Astrocyte of the cerebellum (primary cell): ENCODE data around the gene GIPR.

Experiments
- DNase-seq: peaks from one replicate; pipeline ENCODE4 v3.0.0-alpha.2; 2011; ENCODE audit warnings: low read depth
- H3K4me3 ChIP-seq: 2 replicates; pipeline ENCODE4 v1.5.1; 2011; ENCODE audit warnings: mild to moderate bottlenecking, low read depth, low read length, moderate library complexity
- in situ Hi-C: cut with HindIII; loops from 2 replicates; pipeline ENCODE4 v1.10.0; 2017; ENCODE audit warnings: low sequenced_read_pairs
- TF ChIP-seq, protein P1 (sequence below): IDR thresholded peaks from 2 replicates; pipeline ENCODE4 v1.5.1; 2012; ENCODE audit warnings: low read length, low read depth, moderate library complexity, mild to moderate bottlenecking; ENCODE audit errors: missing control alignments

Gene GIPR

GRCh38 chr19:45632468-45633196 lies 35.4 kb upstream of the GIPR start:
- peak; percentile 67 for DNase-seq
- no peak overlapping the region for H3K4me3 ChIP-seq
- in situ Hi-C loops = no loop called here
- TF ChIP-seq, protein P1, sequence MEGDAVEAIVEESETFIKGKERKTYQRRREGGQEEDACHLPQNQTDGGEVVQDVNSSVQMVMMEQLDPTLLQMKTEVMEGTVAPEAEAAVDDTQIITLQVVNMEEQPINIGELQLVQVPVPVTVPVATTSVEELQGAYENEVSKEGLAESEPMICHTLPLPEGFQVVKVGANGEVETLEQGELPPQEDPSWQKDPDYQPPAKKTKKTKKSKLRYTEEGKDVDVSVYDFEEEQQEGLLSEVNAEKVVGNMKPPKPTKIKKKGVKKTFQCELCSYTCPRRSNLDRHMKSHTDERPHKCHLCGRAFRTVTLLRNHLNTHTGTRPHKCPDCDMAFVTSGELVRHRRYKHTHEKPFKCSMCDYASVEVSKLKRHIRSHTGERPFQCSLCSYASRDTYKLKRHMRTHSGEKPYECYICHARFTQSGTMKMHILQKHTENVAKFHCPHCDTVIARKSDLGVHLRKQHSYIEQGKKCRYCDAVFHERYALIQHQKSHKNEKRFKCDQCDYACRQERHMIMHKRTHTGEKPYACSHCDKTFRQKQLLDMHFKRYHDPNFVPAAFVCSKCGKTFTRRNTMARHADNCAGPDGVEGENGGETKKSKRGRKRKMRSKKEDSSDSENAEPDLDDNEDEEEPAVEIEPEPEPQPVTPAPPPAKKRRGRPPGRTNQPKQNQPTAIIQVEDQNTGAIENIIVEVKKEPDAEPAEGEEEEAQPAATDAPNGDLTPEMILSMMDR = no peak

DNA sequence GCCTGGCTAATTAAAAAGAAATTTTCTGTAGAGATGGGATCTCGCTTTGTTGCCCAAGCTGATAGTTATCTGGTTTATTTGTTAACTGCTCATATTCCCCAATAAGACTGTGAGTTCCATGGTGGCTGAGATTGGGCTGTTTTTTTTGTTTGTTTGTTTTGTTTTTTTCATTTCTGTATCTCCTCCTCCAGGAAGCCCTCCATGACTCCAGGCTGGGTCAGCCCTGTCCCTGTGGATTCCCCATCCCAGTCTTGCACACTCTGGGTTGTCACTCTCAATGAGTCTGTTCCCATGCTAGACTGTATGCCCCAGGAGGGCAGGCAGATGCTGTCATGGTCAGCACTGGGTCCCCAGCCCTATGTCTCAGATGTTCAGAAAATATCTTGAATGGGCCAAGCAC lies 31.7 kb upstream of the GIPR start:
- no peak overlapping the region for H3K4me3 ChIP-seq
- no peak for DNase-seq
- in situ Hi-C loops = no loop called here
- TF ChIP-seq, protein P1 = no peak

GRCh38 chr19:45636902-45637301 lies 31.1 kb upstream of the GIPR start:
- TF ChIP-seq, protein P1 = no peak
- DNase-seq = no peak
- in situ Hi-C loops = no loop called here
- no peak overlapping the region for H3K4me3 ChIP-seq

DNA sequence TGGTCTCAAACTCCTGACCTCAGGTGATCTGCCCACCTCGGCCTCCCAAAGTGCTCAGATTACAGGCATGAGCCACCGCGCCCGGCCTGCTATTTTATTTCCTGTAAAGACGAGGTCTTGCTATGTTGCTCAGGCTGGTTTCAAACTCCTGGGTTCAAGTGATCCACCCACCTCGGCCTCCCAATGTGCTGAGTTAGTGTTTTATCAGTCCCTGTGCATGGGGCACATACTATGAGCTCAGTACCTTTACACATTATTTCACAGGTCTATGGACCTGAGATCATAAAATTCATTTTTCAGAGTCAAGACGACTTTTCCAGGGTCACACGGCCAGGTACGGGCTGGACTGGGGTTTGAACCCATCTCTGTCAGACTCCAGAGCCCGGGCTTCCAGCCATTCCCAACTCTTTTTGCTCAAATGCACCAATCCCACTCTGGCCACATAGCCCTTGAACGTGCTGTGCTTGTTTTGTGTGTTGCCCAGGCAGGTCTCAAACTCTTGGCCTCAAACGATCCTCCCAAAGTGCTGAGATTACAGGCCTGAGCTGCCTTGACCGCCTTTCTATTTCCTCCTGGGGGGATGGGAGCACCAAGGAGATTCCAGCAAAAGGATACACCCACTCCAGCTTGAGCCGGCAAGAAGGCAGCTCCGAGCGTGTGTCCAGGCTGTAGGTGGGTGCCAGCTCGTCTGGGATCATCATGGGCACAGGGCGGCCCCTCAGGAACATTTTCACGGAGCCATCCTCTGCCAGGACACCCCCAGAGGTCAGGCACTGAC lies 29.9 kb upstream of the GIPR start:
- peak overlapping the region; percentile 65 for H3K4me3 ChIP-seq
- no peak for DNase-seq
- TF ChIP-seq, protein P1 = no peak
- in situ Hi-C loops = no loop called here

GRCh38 chr19:45638930-45639729 lies 28.9 kb upstream of the GIPR start, which contains the start of gene EML2:
Gene EML2, minus strand, starts transcription at chr19:45639397. Its CDS starts 21 bp downstream, at chr19:45639376.
- TF ChIP-seq, protein P1 = peak; percentile 40
- DNase-seq = no peak
- in situ Hi-C loops = no loop called here
- peak within 1 kb of the TSS; percentile 65 for H3K4me3 ChIP-seq

DNA sequence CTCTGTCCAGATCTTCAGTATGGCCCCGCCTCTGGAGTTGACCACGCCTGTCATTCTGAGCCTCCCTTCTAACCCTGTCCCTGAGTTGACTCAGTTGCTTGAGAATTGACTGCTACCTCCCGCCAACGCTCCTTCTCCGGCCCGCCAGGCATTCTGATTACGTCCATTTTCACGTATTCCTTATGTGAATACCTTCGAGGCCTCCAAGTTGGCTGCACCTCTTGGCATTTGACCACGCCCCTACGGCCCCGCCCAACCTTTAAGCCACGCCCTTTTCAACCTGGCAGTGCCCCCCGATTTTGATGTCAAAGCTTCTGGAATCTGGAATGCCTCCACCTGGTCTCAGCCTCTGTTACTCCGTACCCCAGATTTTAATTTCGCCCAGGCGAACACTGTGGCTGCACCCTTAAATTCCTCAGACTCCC lies 27.2 kb upstream of the GIPR start:
- no peak for DNase-seq
- in situ Hi-C loops = loop anchor here (10.0 kb wide), 1 partner anchor 86 kb away; no protein-coding TSS in a partner anchor
- H3K4me3 ChIP-seq = no peak overlapping the region
- TF ChIP-seq, protein P1 = no peak
